NCI-H2171 treated with DMSO at 0.1 percent for 48 hours (cell line): Measurements from ENCODE around the gene FOXL3.

ENCODE experiments used
- DNase-seq: peaks from one replicate; lab custom pipeline; 2025; lab: John Stamatoyannopoulos, UW

The FOXL3 gene

DNA sequence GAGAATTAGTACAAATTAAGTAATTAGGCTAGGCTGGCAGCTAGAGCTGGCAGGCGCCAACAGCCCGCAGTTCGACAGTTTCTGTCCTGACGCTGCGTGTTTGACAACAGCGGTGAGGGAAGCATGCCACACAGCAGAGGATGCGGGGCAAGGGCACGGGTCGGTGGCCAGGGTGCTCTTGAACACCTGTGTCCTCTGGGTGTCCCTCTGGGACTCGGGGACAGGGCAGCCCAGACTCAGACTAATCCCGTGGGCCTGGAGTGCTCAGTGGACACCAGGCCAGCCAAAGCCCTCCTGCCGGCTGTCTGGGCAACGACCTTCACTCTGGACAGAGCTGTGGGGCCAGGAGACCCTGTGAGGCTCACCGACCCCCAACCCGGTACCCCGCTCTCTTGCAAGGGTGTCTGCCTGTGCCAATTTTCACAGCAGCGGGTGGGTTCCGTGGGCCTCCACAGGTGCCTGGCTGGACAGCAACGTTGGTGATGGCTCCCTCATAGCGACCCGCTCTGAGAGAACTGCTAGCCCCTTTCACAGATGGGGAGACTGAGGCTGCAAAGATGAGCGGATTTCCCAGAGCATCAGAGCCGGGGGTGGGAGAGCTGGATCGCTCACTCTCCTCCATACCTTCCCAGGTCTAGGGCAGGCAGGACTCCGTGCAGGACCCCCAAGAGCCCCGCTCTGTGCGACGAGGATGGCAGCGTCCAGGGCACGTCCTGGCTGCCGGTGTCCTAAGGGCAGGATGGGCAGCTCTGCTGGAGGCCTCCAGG is 48.5 kb downstream of the FOXL3 start:
- no peak for DNase-seq

DNA sequence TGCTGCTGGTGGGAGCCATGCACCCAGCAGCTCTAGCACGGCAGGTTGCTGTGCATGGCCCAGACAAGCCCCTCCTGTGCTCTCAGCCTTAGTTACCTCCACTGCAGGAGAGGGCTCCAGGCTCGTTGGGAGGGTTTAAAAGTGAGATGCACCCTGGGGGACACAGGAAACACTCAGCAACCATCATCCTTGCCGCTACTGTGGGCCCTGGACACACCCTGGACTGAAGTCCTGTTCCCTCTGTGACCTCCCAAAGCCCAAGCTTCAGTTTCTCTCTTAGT is 49.0 kb downstream of the FOXL3 start:
- DNase-seq = no peak

DNA sequence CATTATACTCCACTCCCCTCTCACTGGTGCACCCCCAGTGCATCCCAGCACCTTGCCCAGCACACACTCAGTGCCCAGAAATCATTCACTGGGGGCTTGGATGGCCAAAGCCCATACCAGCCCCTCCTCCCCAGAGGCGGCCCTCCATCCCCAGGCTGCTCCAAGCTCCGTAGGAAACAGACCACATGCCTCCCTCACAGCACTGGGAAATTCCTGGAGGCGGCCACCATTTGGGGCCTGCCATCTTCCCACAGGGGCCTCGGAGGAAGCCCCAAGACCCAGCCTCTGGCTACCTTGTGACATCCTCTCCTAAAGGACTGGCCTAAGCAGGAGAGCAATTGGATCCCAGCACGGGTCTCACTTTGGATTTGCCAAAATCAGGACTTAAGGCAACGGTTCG is 49.7 kb downstream of the FOXL3 start:
- DNase-seq = no peak

DNA sequence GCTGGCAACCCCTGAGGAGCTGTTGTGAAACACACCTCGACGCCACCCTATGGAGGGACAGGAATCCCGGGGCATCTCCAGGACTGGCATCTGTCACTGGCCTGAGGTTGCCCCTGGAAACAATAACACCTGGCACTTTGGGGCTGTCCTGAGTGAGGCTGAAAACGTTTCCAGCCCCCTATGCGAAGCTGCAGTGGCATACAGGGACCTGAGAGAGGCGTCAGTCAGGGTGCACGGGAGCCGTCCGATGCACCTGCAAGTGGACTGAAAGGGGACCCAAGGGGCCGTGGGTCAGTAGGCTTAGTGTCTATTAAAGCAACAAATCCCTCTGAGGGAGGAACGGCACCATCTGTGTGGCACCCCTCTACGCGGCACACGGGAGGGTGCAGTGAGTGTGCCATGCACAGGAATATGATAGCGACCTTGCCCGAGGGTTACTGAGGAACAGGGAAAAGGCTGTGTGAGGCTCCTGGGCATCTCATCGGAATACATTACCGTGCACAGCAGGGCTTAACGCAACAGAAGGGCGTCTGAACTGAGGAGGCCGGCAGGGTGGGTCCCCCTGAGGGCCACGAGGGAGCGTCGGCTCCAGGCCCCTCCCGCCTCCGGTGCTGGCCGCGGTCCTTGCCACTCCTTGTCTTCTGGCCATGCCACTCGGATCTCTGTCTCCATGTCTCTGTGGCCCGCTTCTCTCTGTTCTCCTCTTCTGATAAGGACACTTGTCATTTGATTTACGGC is 50.4 kb downstream of the FOXL3 start:
- DNase-seq = peak; percentile 21
